GM18519 (cell line): Measurements from ENCODE around the gene TBC1D19.

Source experiments
- ATAC-seq: cut with Tn5 transposase; IDR thresholded peaks from one replicate; pipeline ENCODE4 v1.9.1; 2021; ENCODE audit warnings: mild to moderate bottlenecking, moderate library complexity; ENCODE audit not compliant: unreplicated experiment, low FRiP score

Gene TBC1D19

DNA sequence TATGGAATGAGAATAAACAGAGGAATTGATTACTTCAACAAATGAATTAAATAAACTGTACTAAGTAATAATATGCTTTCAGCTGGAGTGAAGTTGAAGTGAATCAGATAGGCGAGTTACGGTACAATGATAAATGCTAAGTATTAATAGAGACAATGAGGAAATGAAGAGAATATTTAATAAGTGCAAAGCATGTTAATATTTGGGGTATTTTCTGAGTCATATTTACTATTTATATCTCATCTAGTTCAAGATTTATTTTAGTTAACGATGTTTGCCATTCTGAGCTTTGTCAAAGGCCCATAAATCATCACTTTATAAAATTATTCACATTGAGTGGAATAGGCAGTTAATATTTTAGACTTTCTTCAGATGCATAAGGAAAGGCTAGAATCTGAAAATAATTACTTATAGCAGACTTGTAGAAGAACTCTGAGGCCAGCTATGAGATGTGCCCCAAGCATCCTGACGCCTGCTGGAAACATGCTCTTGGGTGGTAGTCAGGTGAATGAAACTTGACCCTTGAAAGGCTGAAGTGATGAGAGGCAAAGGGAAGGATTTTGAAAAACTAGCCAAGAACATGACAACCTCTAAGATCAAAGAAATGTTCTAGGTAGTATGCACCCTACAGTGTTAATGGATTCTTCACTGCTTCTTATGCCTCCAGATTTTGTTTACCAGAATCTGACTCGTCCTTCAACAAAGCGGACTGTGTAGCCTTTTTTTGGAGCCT lies 142.9 kb downstream of the TBC1D19 start:
- no peak for ATAC-seq

DNA sequence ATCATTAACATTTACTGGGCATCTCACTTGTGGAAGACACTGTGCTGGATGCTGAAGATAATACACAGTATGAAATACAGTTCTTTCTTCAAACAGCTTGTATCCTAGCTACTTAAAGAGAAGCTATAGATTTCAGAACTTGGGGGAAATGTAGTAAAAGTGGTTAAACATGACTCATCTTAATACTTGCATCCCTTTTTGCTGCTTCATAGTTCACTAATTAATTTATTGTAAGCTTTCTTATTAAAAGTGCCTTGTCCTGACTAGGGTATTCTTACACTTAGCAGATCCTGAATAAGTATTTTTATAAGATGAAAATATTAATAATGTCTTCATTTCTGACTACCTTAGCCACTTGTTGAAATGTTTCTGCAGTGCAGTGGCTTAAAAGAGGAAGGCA lies 144.0 kb downstream of the TBC1D19 start:
- ATAC-seq: no peak

DNA sequence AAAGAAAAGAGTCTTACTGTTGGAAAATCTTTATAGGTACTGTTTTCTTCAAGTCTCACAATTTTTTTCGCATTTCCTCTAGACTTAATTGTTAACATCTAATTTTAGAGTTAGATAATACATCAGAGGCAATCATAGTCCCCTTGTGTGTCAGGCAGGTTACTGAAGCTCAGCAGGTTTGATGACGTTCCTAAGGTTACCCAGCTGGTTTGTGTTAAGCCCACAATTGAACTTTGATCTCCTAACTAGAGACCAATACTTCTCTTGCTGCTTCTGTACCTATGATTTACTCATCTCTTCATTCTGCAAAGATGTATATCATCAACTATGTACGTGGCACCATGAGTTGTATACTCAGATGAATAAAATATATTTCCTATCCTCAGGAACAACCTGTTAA lies 145.1 kb downstream of the TBC1D19 start:
- ATAC-seq: no peak

DNA sequence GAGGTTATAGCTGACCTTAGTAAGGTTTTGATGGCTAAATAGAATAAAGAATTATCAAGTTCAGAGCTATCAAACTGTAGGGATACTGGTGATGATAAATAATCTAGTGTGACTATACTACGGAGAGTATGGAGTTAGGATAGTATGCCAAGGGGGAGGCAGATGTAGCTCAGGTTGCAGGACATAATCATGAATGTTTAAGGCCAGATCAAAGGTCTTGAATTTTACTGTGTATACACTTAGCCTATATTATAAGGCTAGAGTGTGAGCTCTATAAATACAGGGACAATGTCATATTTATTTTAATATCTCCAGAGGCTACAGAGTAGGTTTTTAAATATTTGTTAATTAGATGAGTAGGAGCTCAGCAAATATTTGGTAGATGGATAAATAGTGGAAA lies 145.7 kb downstream of the TBC1D19 start:
- ATAC-seq: no peak

DNA sequence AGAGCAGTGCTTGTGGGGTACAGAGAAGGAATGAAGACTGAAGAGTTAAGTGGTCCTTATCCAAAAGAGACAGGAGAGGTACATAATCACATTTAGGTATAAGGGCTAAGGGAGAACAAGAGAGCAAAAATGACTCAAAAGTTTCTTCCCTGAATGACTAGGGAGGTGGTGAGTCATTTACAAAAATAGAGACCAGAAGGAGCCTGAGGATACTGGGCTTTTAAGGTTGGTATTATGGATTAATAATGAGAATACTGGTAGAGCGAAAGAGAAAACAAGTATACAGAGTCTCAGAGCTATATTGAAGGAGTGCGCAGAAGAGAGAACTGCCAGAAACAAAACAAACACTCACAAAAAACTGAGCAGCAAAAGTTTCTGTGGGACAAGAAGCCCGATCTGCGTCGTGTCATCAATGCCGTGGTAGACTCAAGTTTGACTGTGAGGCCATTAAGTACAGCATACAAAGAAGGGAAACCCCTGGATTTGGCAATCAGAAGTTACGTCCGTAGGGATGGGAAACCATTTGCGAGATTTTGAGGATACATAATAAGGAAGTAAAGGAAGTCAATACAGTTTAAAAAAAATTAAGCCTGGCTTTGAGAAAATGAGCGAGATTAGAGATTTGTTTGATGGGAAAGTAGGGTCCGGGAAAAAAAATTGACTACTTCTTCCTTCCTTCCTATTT lies 147.6 kb downstream of the TBC1D19 start:
- ATAC-seq: peak; percentile 97

DNA sequence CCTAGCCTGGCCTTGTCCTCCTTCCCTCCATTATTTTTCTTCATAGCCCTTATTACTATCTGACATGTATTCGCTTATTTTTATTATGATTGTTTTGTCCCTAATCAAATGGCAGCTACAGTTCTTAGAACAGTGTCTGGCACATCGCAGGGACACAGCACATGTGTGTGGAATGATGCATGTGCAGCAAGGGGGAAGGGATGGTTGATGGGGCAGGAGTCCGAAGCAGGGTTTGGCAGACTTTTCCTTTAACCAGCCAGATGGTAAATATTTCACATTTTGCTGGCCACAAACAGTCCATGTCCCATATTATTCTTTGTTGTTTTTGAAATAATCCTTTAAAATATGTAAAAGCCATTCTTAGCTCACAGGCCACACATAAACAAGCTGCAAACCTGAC lies 148.5 kb downstream of the TBC1D19 start:
- no peak for ATAC-seq

DNA sequence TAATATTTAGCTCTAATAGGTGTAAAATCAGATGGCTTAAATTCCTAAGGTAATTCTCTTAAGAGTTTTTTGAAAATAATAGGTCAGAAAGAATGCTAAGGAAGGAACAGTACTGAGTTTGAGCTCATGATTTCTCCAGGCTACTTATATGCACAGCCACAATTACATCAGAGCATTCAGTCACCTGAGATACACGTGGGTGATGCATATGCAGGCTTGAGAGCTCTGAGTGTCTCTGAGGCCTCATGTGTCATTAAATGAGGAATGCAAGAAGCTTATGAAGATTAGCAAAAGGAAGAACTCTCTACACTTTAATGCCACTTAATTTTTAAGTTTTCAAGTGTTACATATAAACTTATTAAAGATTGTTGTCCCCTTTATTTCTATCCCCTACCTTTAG lies 152.7 kb downstream of the TBC1D19 start:
- ATAC-seq: no peak

DNA sequence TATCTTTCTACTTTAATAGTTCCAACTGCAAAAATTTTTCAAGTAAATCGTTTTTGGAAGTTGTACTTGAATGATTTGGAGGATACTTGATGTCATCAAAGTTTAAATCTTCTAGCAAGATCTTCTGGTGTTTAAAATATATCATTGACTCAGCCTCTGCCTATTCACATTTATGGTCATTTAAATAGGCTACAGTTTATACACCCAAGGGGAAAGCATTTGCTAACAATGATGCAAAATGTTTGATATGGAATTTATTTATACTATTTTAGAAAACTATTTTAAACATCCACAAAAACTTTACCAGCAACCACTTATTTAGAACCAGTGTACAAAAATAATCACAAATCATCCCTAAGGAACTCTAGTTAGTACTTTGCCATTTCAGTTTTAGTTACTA lies 153.5 kb downstream of the TBC1D19 start:
- ATAC-seq: no peak

DNA sequence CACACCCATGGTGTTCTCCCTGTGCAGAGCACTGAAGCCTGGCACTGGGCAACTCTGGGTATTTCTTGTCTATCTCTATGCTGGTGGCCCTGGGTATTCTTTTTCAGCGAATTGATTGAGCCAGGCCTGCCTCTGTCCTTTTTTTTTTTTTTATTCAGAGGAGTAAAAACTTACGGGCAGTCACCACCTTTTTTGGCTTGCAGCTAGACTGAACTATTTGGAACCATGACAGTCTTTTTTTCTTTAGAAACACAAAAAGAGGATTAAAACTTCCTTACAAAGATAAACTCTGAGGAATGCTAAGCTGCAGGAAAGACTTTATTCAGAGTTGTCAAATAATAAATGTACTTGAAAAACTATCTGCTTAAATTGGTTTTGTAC lies 157.6 kb downstream of the TBC1D19 start:
- ATAC-seq: no peak

DNA sequence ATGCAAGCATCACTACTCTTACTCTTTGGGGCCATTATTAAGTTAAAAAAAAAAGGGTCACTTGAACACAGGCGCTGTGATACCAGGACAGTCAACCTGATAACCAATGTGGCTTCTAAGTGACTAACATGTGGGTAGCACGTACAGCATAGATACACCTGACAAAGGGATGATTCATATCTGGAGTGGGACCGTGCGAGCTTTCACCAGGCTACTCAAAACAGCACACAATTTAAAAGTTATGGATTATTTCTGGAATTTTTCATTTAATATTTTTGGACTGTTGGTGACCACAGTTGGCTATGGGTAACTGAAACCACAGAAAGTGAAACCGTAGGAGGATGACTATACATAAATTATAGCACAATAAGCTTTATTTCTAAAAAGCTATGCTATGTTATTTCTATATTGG lies 162.9 kb downstream of the TBC1D19 start:
- peak; percentile 99 for ATAC-seq

DNA sequence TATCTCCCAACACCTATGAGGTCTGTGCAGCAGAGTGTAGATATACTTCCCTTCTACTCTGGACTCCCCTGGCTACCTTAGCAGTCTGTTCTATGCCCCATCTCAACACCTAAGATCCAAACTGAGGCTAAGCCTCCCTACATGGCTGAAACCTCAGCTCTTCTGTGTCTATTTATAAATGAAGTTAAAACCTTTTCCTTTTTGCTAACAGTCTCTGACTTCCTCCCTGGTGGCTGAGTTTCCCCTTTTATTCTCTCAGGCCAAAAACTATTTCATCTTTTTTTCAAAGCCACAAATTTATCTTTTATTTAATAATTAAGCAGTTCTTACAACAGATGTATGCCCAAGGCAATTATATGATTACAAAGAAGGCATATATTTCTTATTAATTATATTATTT lies 164.9 kb downstream of the TBC1D19 start:
- no peak for ATAC-seq

DNA sequence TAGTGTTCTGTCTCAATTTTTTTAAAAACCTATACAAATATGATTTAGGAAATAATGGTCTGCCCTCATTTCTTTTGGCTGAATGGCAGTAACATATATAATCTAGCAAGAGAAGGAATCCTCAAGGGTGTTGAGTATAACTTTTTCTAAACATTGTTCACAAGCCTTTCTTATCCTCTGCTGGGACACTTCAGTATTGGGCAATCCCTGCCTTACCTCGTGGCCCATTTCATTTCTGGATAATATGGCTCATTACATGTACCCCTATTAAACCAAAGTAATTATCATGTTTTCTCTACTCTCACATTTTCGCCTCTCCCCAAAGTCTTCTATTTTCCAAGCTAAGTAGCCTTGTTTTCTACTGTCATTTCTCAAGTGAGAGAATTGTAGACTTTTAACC lies 166.0 kb downstream of the TBC1D19 start:
- ATAC-seq: no peak

DNA sequence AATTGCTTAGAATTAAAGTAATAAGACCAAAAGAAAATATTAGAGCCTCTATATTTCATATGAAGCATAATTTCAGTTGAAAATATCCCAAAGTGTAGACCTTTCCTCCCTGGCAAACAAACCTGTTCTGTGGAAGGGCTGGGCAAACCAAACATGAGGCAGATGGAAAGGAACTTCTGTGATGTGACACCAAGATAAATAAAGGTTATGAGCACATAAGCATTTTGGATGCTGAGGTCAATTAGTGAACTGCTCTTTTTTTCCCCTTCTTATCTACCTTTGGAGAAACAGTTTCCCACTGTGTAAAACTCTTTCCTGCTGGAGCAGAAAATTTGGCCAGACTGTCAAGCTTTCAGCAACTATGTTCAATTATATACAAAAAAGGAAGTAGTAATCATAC lies 167.1 kb downstream of the TBC1D19 start:
- no peak for ATAC-seq

DNA sequence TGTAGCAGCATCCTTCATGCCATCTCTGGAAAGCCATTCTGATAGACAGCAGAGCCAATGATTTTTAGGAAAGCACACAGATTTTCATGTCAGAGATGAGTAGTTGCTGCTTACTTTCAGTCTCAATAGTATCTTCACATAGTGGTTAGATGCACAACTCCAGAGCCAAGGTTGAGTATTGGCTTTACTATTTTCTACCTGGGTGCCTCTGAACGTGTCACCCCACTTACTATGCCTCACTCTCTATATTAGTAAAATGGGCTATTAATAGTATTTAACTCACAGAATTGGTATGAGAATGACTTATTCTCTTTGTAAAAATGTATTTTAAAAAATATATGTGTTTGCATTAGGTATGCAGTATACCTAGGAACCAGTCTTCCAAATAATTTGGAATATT lies 168.0 kb downstream of the TBC1D19 start:
- peak; percentile 97 for ATAC-seq

DNA sequence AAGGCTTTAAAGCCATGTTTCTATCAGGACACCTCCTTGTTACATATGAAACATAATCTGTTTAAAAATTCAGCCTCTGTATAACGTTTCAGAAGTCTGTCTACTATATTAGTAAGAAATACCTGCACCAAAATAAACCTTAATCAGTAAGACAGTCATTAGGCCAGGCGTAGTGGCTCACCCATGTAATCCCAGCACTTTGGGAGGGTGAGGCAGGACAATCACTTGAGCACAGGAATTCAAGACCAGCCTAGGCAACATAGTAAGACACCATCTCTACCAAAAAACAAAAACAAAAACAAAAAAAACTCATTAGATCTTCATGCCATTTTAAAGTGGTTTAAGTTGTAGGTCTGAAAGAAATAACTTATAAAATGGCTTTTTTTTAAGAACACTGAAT lies 169.3 kb downstream of the TBC1D19 start:
- no peak for ATAC-seq

DNA sequence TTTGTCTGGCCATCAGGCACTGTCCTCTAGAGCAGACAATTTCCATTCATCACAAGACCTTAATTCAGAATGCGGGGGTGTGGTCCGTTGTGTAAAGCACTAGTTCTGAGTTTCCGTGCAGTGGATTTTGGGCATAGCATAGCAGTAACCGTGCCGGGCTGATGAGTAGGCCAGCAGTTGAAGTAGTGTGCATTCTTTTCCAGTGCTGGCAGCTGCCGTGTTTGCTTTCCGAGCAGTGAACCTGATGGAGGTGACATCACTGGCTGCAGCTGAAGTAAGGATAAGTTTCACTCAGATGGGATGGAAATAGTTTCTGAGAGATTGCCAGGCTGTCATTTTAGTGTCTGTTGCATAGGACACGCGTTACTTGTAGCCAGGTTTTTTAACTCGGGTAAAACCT lies 169.7 kb downstream of the TBC1D19 start:
- ATAC-seq: no peak

DNA sequence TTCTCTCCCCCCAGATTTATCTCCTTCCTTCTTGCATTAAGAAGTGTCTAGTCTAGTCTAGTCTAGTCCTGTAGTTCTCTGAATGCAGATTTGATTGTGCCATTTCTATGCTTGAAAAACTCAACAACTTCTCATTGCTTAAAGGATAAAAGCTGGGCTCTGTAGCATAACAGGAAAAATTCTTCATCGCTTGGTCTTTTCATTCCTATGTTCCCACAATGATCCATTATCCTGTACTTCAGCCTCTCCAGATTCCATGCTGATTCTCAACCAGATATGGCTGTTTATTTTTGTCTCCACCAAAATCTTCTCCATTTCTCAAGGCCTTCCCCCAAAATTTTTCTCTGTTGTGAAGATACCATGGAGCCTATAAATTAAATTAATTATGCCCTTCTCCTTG lies 173.9 kb downstream of the TBC1D19 start:
- no peak for ATAC-seq

DNA sequence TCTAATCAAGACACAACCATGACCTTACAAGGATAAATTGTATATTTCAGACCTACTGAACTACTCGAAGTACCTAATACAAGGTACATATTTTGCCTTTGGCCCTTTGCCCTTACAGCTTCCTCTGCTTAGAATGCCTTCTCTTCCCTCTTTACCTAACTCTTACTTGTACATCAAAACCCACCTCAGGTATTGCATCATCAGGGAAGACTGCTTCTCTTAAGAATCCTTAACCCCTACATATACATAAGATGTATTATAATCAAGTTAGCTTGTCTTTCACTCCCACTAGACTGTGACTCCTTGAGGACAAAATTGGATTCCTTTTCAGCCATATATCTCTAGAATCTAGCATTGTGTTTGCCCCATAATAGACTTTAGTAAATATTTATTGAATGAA lies 175.0 kb downstream of the TBC1D19 start:
- no peak for ATAC-seq

DNA sequence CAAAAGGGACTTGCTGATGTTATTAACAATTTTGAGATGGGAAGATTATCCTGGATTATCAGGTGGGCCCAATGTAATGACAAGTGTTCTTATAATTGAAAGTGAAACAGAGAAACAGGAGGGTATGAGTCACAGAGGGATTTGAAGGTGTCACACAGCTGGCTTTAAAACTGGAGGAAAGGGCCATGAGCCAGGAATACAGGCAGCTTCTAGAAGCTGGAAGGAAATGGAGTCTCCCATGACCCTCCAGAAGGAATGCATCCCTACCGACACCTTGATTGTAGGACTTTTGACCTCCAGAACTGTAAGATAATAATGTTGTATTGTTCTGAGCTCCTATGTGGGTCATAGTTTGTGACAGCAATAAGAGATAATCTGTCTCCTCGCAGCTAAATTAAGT lies 178.8 kb downstream of the TBC1D19 start:
- ATAC-seq: no peak

DNA sequence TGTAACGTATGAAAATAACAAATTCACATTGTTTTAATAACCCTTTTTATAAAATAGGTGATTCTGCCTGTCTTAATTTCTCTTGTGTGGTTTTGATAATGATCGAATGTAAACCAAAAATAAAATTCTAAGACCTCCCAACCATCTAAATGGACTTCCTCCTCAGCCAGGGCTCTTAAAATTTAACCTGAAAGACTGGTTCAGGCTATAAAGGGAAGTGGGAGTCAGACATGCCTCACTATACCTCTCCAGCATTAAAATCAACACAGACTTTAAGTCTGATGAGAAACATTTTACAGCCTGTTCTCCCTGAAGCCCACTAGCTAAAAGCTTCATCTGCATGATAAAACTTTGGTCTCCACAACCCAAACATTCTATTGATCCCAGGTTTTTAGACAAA lies 179.2 kb downstream of the TBC1D19 start:
- ATAC-seq: no peak

DNA sequence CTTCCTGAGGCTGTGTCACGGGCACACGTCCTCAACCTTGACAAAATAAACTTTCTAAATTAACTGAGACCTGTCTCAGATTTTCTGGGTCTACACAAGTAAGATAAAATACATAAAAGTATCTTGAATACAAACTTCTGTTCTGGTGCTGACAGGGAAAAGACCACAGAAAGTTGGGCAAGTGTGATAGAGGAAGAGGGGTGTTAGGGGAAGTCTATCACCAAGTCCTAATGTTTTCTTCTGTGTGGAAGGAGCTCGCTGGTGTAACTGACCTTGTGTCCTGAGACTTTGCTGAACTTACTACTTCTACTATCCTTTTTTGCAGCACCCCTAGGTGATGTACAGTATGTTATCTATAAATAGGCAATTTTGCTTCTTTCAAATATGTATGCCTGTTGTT lies 179.8 kb downstream of the TBC1D19 start:
- no peak for ATAC-seq

DNA sequence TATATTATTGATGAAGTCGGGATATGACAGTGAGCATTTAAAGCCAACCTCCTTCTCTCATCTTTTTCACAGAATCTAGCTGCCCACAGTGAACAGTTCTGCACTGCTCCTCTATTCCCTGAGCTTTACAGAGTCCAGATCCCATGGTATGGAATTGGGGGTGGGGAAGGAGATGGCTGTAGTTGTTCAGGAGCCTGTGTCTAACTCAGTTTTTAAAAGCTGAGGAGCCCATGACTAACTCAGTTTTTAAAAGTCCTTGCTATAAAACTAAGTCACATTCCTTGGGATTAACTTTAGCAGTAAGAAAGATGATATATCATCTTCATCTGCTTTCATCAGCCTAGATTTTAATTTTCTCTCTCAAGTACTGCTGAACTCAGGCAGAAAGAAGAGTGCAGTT lies 180.3 kb downstream of the TBC1D19 start:
- ATAC-seq: no peak
